ENCODE results near the gene C11orf71.

C11orf71 gene

GRCh38 chr11:114358716-114359115 is 41.6 kb downstream of the C11orf71 start:
- TF ChIP-seq ZBTB7A (IDR thresholded peaks at IDR 0.05; ENCODE audit: low read depth) (no peak), TCF12 (IDR thresholded peaks at IDR 0.05; ENCODE audit: low read depth) (no peak), RAD21 (IDR thresholded peaks at IDR 0.05; ENCODE audit: low read depth) (no peak), TEAD4 (IDR thresholded peaks at IDR 0.05) (no peak), MAX (IDR thresholded peaks at IDR 0.05) (no peak), USF1 (IDR thresholded peaks at IDR 0.05) (no peak)

GRCh38 chr11:114354076-114354475 is 46.2 kb downstream of the C11orf71 start:
- TF ChIP-seq USF1 (IDR thresholded peaks at IDR 0.05) (no peak), ZBTB7A (IDR thresholded peaks at IDR 0.05; ENCODE audit: low read depth) (no peak), REST (IDR thresholded peaks at IDR 0.05; ENCODE audit: low read depth) (no peak), CREB1 (IDR thresholded peaks at IDR 0.05; ENCODE audit: low read depth) (no peak), MAX (IDR thresholded peaks at IDR 0.05) (no peak), EP300 (IDR thresholded peaks at IDR 0.05; ENCODE audit: borderline replicate concordance) (no peak), FOXM1 (IDR thresholded peaks at IDR 0.05; ENCODE audit: borderline replicate concordance, low read depth) (no peak), YY1 (IDR thresholded peaks at IDR 0.05; ENCODE audit: low read depth) (no peak), EGR1 (IDR thresholded peaks at IDR 0.05) (no peak), TAF1 (IDR thresholded peaks at IDR 0.05; ENCODE audit: low read depth) (no peak), CEBPB (IDR thresholded peaks at IDR 0.05) (no peak), TCF12 (IDR thresholded peaks at IDR 0.05; ENCODE audit: low read depth) (no peak), TEAD4 (IDR thresholded peaks at IDR 0.05) (no peak)

- TF ChIP-seq USF1 (IDR thresholded peaks at IDR 0.05) (no peak), TCF12 (IDR thresholded peaks at IDR 0.05; ENCODE audit: low read depth) (no peak), RAD21 (IDR thresholded peaks at IDR 0.05; ENCODE audit: low read depth) (no peak), YY1 (IDR thresholded peaks at IDR 0.05; ENCODE audit: low read depth) (no peak), EGR1 (IDR thresholded peaks at IDR 0.05) (no peak), ZBTB7A (IDR thresholded peaks at IDR 0.05; ENCODE audit: low read depth) (no peak), NFIC (IDR thresholded peaks at IDR 0.05) (no peak), TAF1 (IDR thresholded peaks at IDR 0.05; ENCODE audit: low read depth) (no peak), EP300 (IDR thresholded peaks at IDR 0.05; ENCODE audit: borderline replicate concordance) (no peak), FOXM1 (IDR thresholded peaks at IDR 0.05; ENCODE audit: borderline replicate concordance, low read depth) (no peak), TEAD4 (IDR thresholded peaks at IDR 0.05) (no peak), REST (IDR thresholded peaks at IDR 0.05; ENCODE audit: low read depth) (no peak), MAX (IDR thresholded peaks at IDR 0.05) (no peak), CREB1 (IDR thresholded peaks at IDR 0.05; ENCODE audit: low read depth) (no peak), CEBPB (IDR thresholded peaks at IDR 0.05) (no peak)
Observed at GRCh38 chr11:114353443-114353842, 46.9 kb downstream of the C11orf71 start.

- TF ChIP-seq NFIC (IDR thresholded peaks at IDR 0.05) (no peak), EP300 (IDR thresholded peaks at IDR 0.05; ENCODE audit: borderline replicate concordance) (no peak), MAX (IDR thresholded peaks at IDR 0.05) (no peak), TEAD4 (IDR thresholded peaks at IDR 0.05) (no peak), CEBPB (IDR thresholded peaks at IDR 0.05) (no peak), EGR1 (IDR thresholded peaks at IDR 0.05) (no peak)
Observed at GRCh38 chr11:114350022-114350421, 50.3 kb downstream of the C11orf71 start.

Measured in Ishikawa (cell line).